ENCODE data around the gene TLX3. TPM values are rescaled to one million over a fixed set of nuclear protein-coding genes. Genes with fewer than 3 reads are reported as not detected.
"Not testable (repeated sequence)": the region's sequence is repeated elsewhere in the genome, so short reads cannot be mapped to it uniquely, and the experiment has no call there.

Gene TLX3
- total RNA-seq, 1 donor from 2014 or later, result 161 TPM

- Mint-ChIP-seq H3K36me3 (ENCODE audit: unreplicated experiment) (no peaks in the 10 kb centered on the region), H3K4me1 (ENCODE audit: low read depth, unreplicated experiment) (peaks cover 11% of the 10 kb centered on the region), H3K4me3 (ENCODE audit: unreplicated experiment) (no peak overlapping the region), H3K9me3 (ENCODE audit: unreplicated experiment) (peaks cover 2% of the 10 kb centered on the region), H3K27me3 (ENCODE audit: unreplicated experiment) (peaks cover 2% of the 10 kb centered on the region), H3K27ac (ENCODE audit: unreplicated experiment) (no peak overlapping the region)
- TF ChIP-seq CTCF (IDR thresholded peaks at IDR 0.05; ENCODE audit: partially characterized antibody, unreplicated experiment), result peak; percentile 71
- peak; percentile 47 for DNase-seq
Measured at GRCh38 chr5:171342362-171343111, 33.5 kb downstream of the TLX3 start.

GRCh38 chr5:171344936-171345608 is 36.0 kb downstream of the TLX3 start:
- H3K9me3 Mint-ChIP-seq (ENCODE audit: unreplicated experiment), result peaks cover 3% of the 10 kb centered on the region
- no peaks in the 10 kb centered on the region for H3K36me3 Mint-ChIP-seq (ENCODE audit: unreplicated experiment)
- TF ChIP-seq CTCF (IDR thresholded peaks at IDR 0.05; ENCODE audit: partially characterized antibody, unreplicated experiment), result no peak
- no peak overlapping the region for H3K27ac Mint-ChIP-seq (ENCODE audit: unreplicated experiment)
- no peak for DNase-seq
- H3K4me1 Mint-ChIP-seq (ENCODE audit: low read depth, unreplicated experiment), result peaks cover 9% of the 10 kb centered on the region
- peaks cover 2% of the 10 kb centered on the region for H3K27me3 Mint-ChIP-seq (ENCODE audit: unreplicated experiment)
- H3K4me3 Mint-ChIP-seq (ENCODE audit: unreplicated experiment), result no peak overlapping the region

- no peaks in the 10 kb centered on the region for H3K4me1 Mint-ChIP-seq (ENCODE audit: low read depth, unreplicated experiment)
- DNase-seq, result no peak
- peaks cover 4% of the 10 kb centered on the region for H3K36me3 Mint-ChIP-seq (ENCODE audit: unreplicated experiment)
- no peaks in the 10 kb centered on the region for H3K27me3 Mint-ChIP-seq (ENCODE audit: unreplicated experiment)
- H3K4me3 Mint-ChIP-seq (ENCODE audit: unreplicated experiment), result no peak overlapping the region
- no peak overlapping the region for H3K27ac Mint-ChIP-seq (ENCODE audit: unreplicated experiment)
- no peak for TF ChIP-seq CTCF (IDR thresholded peaks at IDR 0.05; ENCODE audit: partially characterized antibody, unreplicated experiment)
- H3K9me3 Mint-ChIP-seq (ENCODE audit: unreplicated experiment), result peaks cover 2% of the 10 kb centered on the region
Measured at GRCh38 chr5:171351536-171352073, 42.6 kb downstream of the TLX3 start.

DNA sequence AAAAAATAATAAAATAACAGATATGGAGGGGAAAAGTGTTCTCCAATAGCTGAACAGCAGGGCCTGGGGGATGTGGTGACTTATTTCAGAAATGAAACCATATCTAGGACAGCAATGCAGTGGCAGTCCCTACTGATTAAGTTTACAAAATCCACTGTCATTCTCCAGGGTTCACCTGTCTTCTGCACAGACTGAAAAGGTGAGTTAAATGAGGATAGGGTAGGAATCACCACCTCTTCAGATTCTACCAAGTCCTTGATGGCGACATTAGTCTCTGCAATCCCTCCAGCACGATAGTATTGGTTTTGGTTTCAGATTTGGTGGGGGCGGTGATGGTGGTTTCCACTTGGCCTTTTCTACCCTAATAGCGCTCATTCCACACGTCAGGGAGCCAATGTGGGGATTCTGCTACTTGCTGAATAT is 46.3 kb downstream of the TLX3 start:
- Mint-ChIP-seq H3K27ac (ENCODE audit: unreplicated experiment) (no peak overlapping the region), H3K9me3 (ENCODE audit: unreplicated experiment) (no peaks in the 10 kb centered on the region), H3K36me3 (ENCODE audit: unreplicated experiment) (peaks cover 12% of the 10 kb centered on the region), H3K4me1 (ENCODE audit: low read depth, unreplicated experiment) (no peaks in the 10 kb centered on the region), H3K4me3 (ENCODE audit: unreplicated experiment) (no peak overlapping the region), H3K27me3 (ENCODE audit: unreplicated experiment) (peaks cover 2% of the 10 kb centered on the region)
- TF ChIP-seq CTCF (IDR thresholded peaks at IDR 0.05; ENCODE audit: partially characterized antibody, unreplicated experiment), result no peak
- no peak for DNase-seq

DNA sequence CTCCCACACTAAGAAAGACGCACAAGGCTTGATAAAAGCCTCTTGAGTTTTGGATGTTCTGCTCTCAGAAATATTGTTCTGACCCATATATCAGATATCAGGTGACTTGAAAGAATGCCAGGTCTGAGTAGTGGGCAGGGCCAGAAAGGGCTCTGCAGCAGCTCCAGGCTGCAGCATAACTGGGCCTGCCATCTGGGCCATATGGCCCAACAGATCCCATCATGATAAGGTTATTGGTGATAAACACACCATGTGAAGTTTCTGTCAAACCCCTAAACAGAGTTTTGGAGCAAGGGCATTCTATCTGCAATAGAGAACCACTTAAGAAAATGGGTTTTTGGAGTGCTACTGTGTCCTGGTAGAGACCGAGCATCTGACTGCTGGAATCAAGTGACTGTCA is 48.8 kb downstream of the TLX3 start:
- Mint-ChIP-seq H3K4me3 (ENCODE audit: unreplicated experiment) (no peak overlapping the region), H3K9me3 (ENCODE audit: unreplicated experiment) (no peaks in the 10 kb centered on the region), H3K4me1 (ENCODE audit: low read depth, unreplicated experiment) (no peaks in the 10 kb centered on the region), H3K36me3 (ENCODE audit: unreplicated experiment) (peaks cover 12% of the 10 kb centered on the region), H3K27ac (ENCODE audit: unreplicated experiment) (no peak overlapping the region), H3K27me3 (ENCODE audit: unreplicated experiment) (peaks cover 2% of the 10 kb centered on the region)
- no peak for TF ChIP-seq CTCF (IDR thresholded peaks at IDR 0.05; ENCODE audit: partially characterized antibody, unreplicated experiment)
- no peak for DNase-seq

DNA sequence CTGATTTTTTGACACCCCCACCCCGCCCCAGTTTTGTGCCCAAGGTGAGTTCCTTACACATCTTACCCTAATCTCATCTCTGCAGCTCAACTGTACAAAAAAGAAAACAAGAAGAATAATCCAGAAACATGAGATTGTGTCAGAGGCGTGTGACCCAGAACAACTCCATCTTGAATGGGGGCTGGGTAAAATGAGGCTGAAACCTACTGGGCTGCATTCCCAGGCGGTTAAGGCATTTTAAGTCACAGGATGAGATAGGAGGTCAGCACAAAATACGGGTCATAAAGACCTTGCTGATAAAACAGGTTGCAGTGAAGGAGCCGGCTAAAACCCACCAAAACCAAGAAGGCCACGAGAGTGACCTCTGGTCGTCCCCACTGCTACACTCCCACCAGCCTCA is 52.1 kb downstream of the TLX3 start:
- peaks cover 12% of the 10 kb centered on the region for H3K36me3 Mint-ChIP-seq (ENCODE audit: unreplicated experiment)
- not testable (repeated sequence) for H3K4me3 Mint-ChIP-seq (ENCODE audit: unreplicated experiment); DNase-seq; H3K9me3 Mint-ChIP-seq (ENCODE audit: unreplicated experiment); H3K27me3 Mint-ChIP-seq (ENCODE audit: unreplicated experiment); H3K27ac Mint-ChIP-seq (ENCODE audit: unreplicated experiment); H3K4me1 Mint-ChIP-seq (ENCODE audit: low read depth, unreplicated experiment)

Data from glutamatergic neuron (in vitro differentiated cells).